Measurements from ENCODE around the gene TMTC3.
"Not testable (repeated sequence)": the region's sequence is repeated elsewhere in the genome, so short reads cannot be mapped to it uniquely, and the experiment has no call there.

Gene TMTC3

DNA sequence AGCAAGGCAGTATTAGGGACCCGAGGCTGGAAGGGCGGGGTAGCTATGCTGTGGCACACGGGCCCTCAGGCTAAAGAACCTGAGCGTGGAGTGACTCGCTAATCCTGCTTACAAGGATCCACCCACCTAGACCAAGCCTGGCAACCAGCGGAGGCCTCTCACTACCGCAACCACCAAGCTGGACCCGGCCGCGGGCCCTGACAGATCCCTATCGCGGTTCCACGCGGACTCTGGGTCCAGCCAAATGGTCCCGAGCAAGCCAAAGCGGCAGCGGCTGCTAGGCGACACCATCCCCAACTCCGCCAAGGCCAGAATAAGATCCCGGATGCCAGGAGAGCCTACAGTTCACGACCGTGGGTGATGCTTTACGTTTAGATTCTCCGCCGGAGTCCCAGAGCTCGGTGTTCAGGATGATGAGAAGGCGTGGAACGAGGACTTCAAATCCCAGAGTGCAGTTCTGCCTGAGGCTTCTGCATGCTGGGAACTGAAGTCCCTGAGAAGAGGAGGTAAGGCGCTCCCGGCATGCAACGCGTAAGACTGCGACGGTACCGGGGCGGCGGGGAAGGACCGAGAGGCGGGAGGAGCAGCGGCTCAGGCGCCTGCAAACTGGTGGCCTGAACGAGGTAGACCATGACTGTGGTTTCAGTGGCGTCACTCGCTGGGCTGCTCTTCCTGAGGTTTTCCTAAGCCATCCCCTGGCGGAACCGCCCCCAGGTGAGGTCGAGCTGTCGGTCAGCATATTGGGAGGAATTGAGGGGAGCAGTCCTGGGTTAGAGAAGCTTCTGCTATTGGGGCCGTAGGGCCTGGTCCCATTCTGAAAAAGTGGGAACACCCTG lies at the start of gene TMTC3, which contains the start of gene CEP290:
Gene TMTC3, plus strand, starts transcription at position 534 of the 836 bp plus-strand sequence. CDS start 6,009 bp downstream, outside the sequence.
Gene CEP290, minus strand, starts transcription at position 315 of the 836 bp plus-strand sequence. CDS start 781 bp downstream, outside the sequence.
- peak; percentile 73 to 83 for DNase-seq (ENCODE audit: low read depth in 2 of 2, low spot score in 1 of 2)

DNA sequence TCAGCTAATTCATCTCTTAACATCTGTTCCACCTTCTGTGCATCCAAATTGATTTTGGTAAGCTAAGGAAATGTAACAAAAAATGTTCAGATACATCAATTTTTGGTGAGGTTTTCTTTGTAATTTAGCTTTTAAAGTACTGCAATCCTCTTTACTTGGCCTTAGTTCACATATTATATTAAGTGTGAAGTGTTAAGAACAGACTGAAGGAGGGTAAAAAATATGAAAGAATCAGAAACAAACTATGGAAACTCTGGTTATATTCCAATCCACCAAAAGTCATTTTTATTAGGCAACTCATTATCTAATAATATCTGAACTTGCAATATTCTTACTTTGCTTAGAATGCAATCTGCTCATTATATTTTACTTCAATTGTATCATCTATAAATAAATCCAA lies 49.3 kb upstream of the TMTC3 start:
- DNase-seq (ENCODE audit: low read depth in 2 of 2, low spot score in 1 of 2) = no peak

DNA sequence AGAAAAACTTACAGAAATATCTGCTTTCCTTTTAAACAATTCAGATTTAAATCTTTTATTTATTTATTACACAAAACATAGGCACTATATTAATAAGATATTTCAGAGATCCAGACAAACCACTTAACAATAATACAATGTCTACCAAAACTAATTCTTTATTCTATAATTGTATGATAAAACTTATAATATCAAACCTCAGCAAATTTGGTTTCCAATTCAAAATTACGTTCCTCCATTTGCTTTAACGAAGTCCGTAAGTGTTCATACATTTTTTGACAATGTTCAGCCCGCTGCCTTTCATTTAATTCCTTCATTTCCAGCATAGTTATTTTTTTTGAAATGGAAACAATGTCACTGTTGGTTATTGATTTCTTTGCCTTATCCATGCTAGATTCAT lies 48.5 kb upstream of the TMTC3 start:
- DNase-seq (ENCODE audit: low read depth in 2 of 2, low spot score in 1 of 2) = no peak

DNA sequence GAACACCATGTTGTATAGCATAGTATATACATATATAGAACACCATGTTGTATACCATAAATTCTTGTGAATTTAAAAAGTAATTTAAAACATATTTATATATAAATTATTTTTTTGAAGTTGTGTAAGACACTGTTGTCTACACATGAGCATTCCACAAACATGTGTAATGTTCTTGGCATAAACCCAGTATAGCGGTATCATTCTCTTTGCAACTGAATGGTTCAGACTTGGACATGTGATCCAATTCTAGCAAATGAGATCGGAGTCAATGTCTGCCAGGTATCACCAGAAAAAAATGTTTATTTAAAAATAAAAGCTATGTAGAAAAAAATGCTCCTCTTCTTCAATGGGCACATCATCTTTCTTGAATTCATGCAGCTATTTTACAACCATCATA lies 34.1 kb upstream of the TMTC3 start:
- DNase-seq (ENCODE audit: low read depth in 2 of 2, low spot score in 1 of 2) = no peak

DNA sequence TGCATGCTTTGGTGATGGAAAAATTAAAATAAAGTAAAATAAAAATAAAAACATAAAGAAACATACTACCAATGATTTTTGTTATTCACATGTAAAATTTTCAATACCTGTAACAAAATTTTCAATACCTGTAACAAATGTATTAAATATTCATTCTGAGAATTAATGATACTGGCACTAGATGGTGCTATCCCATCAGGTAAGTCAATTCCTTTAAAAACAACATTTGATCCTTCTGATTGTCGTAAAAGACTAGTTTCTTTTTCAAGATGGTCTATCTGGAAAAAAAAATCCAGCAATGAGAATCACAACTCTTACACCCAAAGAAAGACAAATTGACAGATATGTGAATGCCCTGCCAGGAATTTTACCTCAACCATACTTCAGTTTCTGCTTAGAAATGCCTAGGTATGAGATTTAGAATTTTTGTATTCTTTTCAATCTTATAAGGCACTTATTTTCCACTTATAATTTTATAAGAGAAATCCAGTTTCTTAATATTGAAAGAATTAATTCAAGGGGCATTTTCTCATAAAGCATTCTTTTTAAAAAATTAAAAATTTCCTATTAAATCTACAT lies 30.9 kb upstream of the TMTC3 start:
- no peak for DNase-seq (ENCODE audit: low read depth in 2 of 2, low spot score in 1 of 2)

DNA sequence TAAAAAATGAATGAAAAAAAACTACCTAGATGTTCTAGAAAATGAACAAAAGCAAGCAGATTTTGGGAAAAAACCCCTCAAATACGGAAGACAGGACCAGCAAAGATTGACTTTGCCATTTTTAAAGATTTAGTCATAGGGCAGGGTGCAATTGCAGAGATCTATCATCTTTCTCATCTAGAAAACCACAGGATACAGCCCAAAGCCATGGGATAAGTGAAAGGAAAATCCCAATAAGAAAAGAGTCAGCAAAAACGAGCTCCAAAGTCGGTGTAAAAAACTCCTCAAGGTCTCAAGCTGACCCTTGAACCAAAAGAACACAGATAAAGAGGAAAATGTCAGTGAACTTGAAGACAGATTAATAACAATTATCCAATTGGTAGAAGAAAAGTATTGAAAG lies 28.2 kb upstream of the TMTC3 start:
- no peak for DNase-seq (ENCODE audit: low read depth in 2 of 2, low spot score in 1 of 2)

DNA sequence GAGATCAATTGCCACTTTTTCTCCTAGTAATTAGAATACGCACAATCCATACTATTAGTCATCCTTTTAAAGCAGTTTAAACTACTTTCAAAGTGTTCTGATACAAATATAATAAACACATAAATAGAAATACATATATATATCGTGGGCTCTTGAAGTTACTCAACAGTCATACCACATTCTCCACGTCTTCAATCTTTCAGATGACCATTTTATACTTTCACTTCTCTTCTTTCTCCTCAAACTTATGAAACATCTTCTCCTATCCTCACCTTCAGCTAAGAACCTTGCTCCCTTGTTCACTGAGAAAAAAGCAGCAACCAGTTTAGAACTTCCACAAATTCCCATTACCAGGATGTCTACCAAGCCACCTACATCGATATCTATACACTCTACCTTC lies 19.4 kb upstream of the TMTC3 start:
- DNase-seq (ENCODE audit: low read depth in 2 of 2, low spot score in 1 of 2) = no peak

DNA sequence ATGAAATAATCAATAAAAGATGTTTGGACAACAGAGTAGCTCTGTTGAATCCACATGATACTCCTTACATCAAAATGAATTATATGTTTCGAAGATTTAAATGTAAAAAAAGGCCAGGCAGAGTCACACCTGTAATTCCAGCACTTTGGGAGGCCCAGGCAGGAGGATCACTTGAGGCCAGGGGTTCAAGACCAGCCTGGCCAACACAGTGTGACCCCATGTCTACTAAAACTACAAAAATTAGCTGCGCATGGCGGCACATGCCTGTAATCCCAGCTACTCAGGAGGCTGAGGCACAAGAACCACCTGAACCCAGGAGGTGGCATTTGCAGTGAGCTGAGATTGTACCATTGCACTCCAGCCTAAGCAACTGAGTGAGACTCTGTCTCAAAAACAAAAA lies 15.0 kb upstream of the TMTC3 start:
- no peak for DNase-seq (ENCODE audit: low read depth in 2 of 2, low spot score in 1 of 2)

DNA sequence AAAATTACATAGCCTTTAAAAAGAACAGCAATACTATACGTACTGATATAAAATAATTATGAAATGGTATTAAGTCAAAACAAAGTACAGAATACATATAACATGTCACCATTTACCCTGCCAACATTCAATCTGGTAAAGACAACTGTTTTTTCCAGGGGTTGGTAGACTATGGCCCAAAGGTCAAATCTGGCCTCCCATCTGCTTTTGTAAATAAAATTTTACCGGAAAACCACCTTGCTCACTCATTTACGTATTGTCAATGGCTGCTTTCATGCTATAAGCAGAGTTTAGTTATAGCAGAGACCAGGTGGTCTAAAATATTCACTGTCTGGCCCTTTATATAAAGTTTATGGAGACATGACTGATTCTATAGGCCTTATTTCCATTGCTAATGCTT lies 14.3 kb upstream of the TMTC3 start:
- DNase-seq (ENCODE audit: low read depth in 2 of 2, low spot score in 1 of 2) = no peak

DNA sequence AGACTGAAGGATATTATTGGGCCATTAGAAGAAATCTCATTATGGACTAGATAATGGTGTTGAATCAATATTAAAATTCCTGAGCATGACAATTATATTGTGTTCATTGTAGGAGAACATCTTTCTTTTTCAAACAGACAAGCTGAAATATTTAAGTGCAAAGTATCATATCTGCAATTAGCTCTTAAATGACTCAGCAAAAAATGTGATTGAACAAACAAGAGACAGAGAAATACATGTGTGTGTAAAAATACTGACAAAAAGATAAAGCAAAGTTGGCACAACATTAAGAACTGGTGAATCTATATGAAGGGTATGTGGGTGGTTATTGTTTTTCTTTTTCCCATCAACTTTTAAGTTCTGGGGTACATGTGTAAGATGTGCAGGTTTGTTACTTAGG lies 9.7 kb upstream of the TMTC3 start:
- DNase-seq (ENCODE audit: low read depth in 2 of 2, low spot score in 1 of 2) = no peak

DNA sequence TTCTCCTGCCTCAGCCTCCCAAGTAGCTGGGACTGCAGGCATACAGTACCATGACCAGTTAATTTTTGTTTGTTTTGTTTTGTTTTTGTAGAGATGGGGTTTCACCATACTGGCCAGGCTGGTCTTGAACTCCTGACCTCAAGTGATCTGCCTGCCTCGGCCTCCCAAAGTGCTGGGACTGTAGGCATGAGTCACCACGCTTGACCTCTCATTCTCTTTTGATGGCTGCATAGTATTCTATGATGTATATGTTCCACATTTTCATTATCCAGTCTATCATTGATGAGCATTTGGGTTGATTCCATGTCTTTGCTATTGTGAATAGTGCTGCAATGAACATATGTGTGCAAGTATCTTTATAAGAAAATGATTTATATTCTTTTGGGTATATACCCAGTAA lies 8.9 kb upstream of the TMTC3 start:
- not testable (repeated sequence) for DNase-seq (ENCODE audit: low read depth in 2 of 2, low spot score in 1 of 2)

DNA sequence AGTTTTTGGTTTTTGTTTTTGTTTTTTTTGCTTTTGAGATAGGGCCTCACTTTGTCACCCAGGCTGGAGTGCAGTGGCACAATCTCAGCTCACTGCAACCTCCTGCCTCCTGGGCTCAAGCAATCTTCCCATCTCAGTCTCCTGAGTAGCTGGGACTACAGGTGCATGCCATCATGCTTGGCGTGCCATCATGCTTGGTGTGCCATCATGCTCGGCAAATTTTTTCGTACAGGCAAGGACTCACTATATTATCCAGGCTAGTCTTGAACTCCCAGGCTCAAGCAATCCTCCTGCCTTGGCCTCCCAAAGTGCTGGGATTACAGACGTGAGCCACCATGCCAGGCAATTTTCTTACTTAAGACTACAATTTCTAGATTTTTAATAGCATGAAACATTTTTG lies 2.4 kb upstream of the TMTC3 start:
- DNase-seq (ENCODE audit: low read depth in 2 of 2, low spot score in 1 of 2) = not testable (repeated sequence)

DNA sequence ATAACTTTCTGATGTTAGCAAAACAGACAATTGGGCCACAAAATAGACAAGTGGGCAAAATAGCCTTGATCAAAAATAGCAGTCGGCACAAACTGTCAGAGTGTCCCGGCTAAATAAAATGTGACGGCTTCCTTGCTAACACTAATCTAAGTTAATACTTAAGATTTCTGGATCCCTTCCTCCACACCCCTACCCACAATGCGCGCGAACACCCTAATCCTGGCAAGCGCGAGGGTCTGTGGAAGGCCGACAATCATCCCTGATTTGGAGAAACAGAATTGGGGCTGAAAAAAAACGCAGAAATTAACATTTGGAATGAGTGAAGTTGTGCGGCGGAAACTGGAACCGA lies 708 bp upstream of the TMTC3 start:
- DNase-seq (ENCODE audit: low read depth in 2 of 2, low spot score in 1 of 2) = no peak

DNA sequence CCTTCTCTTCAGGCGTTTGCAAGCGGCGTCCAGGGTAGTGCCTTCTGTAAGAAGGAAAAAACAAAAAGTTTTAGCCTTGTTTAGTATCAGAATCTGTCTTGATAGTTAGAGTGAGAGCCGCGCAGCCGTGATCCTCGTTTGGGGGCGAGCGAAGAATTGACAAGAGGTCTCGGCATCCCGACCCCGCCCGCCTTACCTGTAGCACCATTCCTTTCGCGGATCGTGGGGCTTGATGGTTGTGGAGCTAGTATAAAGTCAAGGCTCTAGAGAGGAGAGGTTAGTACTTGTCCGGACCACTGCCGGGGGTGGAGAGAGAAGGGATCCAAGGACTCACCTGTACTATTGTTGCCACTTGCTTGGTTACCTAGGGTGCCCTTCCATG lies 494 bp downstream of the TMTC3 start:
- DNase-seq (ENCODE audit: low read depth in 2 of 2, low spot score in 1 of 2) = no peak

DNA sequence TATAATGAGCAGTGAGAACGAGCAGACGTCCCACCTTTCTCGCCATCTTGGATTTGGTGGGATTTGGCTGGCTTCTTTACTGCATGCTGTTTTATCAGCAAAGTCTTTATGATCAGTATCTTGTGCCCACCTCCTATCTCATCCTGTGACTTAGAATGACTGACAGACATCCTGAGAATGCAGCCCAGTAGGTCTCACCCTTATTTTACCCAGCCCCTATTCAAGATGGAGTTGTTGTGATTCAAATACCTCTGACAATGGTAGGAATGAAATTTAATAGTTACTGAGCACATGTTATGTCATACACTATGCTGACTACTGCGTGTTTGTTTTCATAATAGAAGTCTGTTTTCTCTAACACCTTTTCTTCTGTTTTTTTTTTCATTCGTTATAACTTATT lies 1.9 kb downstream of the TMTC3 start:
- DNase-seq (ENCODE audit: low read depth in 2 of 2, low spot score in 1 of 2) = no peak

DNA sequence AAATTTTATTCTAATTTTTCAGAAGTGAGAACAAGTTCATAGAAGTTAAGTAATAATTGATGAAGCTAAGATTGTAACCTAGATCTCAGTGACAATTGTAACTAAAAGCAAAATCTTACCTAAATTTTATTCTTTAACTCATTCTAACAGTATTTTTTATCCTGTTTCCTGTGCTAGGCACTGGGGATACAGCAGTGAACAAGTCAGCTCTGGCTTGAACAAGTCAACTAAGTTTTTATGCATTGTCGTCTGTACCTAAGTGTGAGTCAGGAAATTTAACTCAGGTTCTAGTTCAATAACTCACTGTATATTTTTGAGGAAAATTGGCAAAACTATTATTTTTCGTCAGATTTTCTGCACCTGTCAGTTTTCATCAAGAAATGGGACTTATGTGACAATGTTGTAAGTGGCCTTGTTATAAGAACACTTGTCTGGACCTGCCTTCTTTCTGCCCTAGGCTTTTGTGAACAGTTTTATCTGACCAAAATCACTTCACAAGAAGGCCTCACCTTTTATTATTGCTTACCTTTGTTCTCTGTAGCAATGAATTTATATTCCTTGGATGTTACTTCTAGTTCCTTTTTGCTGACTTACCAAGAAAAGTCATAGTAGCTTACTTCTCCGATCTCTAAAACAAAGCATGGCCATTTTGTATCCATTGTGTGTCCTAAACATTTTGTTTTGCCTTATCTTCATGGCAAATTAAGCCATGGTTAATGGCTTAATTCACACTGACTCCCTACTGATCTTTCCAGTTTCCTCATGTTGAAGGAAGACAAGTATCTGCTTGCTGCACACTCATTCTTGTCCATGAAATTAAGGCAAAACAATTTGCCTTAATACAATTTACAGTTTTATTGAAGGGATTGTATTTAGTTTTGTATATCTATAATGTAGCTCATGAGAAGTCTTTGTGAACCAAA lies 2.7 kb downstream of the TMTC3 start:
- no peak for DNase-seq (ENCODE audit: low read depth in 2 of 2, low spot score in 1 of 2)

DNA sequence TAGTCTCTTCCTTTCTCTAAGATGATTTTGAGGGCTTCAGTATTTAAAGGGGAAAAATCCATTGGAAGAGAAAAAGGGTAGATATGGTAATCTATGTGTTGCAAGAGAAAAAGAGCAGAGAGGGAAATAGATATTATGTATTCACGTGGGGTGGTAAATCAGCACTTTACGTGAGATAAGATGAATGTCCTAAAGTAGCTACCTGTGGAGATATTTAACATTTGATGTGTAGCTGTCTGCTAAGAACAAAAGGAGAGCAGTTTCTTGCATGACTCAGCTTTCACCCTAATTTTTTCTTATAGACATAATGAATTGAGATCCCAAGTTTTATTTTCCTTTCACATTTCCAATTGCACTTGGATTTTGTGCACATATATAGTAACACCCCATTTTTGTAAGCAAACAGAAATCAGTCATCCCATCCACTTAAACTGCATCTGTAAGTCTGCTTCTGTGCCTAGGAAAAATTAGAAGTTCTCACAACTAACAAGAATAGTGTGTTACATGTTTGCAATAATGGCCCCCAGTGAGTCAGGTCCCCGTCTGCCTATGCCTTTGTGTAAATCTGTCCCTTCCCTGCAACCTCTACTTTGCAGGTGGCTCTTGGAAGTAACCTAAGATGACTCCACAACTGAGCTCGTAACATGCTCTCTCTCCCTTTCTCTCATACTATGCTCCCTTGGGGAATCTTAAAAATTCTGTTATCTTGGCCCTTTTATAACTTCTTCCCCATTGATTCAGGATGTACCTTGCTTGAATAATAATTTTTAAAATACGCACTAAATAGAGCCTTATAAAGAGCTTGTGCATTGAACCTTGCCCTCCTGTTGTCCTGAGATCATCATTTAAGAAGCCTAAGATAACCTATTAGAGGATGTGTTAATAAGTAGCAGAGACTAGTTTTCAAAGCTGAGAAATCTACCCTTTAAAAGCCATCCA lies 3.7 kb downstream of the TMTC3 start:
- no peak for DNase-seq (ENCODE audit: low read depth in 2 of 2, low spot score in 1 of 2)

DNA sequence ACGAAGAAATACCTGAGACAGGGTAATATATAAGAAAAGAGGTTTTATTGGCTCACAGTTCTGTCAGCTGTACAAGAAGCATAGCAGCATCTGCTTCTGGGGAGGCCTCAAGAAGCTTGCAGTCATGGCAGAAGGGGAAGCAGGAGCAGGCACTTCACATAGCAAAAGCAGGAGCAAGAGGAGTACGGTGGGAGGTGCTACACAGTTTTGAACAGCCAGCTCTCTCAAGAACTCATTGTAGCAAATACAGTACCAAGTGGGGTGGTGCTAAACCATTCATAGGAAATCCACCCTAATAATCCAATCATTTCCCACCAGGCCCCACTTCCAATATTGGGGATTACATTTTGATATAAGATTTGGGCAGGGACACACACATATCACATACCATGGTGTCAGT lies 8.0 kb downstream of the TMTC3 start:
- DNase-seq (ENCODE audit: low read depth in 2 of 2, low spot score in 1 of 2) = no peak

DNA sequence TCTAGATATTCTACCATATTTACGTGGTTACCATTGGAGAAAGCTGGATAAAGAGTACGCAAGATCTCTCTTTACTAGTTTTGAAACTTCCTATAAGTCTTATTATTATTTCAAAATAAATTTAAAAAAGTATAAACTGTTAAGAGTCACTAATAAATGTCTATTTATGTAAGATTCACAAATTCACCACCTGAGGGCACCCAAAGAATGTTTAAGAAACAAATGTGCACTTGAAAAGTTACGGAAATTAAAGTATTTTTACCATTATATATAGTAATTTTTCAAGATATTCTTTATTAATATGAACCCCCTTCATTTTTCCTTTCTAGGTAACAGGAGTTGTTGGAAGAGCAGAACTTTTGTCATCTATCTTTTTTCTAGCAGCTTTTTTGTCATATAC lies 11.9 kb downstream of the TMTC3 start:
- no peak for DNase-seq (ENCODE audit: low read depth in 2 of 2, low spot score in 1 of 2)

DNA sequence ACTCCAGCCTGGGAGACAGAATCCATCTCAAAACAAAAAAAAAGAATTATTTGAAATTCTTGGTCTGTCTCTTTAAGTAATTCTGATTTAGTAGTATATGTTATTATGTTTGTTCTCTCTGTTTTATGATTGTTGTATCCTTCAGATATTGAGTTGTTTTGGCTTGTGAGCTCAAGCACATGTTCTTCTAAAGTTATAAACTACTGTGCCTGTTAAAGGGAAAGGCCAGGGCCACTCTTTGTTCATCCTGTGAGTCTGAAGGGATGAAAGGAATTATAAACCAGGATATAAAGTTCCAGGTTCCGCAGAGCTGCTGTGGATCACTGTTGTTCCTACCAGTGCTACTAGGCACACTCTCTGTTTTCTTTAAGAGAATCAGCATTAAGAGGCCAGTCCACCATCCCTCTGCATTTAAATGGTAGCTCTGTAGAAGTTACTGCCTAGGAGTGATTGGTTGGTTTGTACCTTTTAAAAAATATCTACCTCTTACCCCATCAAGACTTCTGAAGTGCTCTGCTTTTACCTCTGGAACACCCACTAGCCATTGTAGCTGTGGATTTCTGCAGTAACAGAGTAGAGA lies 14.1 kb downstream of the TMTC3 start:
- DNase-seq (ENCODE audit: low read depth in 2 of 2, low spot score in 1 of 2) = no peak

All from stimulated activated CD8-positive, alpha-beta memory T cell treated with anti-CD3 and anti-CD28 coated beads, Interleukin-4, amount 100 ng/mL, for 4 hours (primary cell).